HG03095 (cell line): ENCODE data around the gene PSG3.
"Not testable (repeated sequence)": the region's sequence is repeated elsewhere in the genome, so short reads cannot be mapped to it uniquely, and the experiment has no call there.

Experiments used
- ATAC-seq: cut with Tn5 transposase; IDR thresholded peaks from one replicate; pipeline ENCODE4 v1.9.1; 2021; ENCODE audit warnings: moderate library complexity; ENCODE audit not compliant: unreplicated experiment

PSG3 gene

GRCh38 chr19:42740381-42740780 is at the start of gene PSG3:
TSS of gene PSG3 (minus strand) at chr19:42740481. CDS start at chr19:42740384, 97 bp downstream.
- ATAC-seq: not testable (repeated sequence)

- ATAC-seq: not testable (repeated sequence)
Measured at GRCh38 chr19:42788766-42789165, 48.5 kb upstream of the PSG3 start.

GRCh38 chr19:42787766-42788165 is 47.5 kb upstream of the PSG3 start:
- ATAC-seq: not testable (repeated sequence)

GRCh38 chr19:42776750-42777612 is 36.7 kb upstream of the PSG3 start:
- not testable (repeated sequence) for ATAC-seq

GRCh38 chr19:42774510-42775158 is 34.4 kb upstream of the PSG3 start:
- not testable (repeated sequence) for ATAC-seq

- not testable (repeated sequence) for ATAC-seq
Measured at GRCh38 chr19:42767319-42767718, 27.0 kb upstream of the PSG3 start.

GRCh38 chr19:42766871-42767270 is 26.6 kb upstream of the PSG3 start:
- ATAC-seq: not testable (repeated sequence)

- ATAC-seq: no peak
Measured at GRCh38 chr19:42764836-42765235, 24.6 kb upstream of the PSG3 start.

GRCh38 chr19:42762789-42763188 is 22.5 kb upstream of the PSG3 start:
- ATAC-seq: no peak

- ATAC-seq: not testable (repeated sequence)
Measured at GRCh38 chr19:42761924-42762295, 21.6 kb upstream of the PSG3 start.

- not testable (repeated sequence) for ATAC-seq
Measured at GRCh38 chr19:42760954-42761923, 21.0 kb upstream of the PSG3 start.

GRCh38 chr19:42758667-42759066 is 18.4 kb upstream of the PSG3 start:
- ATAC-seq: not testable (repeated sequence)

- ATAC-seq: not testable (repeated sequence)
Measured at GRCh38 chr19:42752246-42752645, 12.0 kb upstream of the PSG3 start.

- not testable (repeated sequence) for ATAC-seq
Measured at GRCh38 chr19:42741726-42742607, 1.7 kb upstream of the PSG3 start.

GRCh38 chr19:42737581-42738011 is 2.7 kb downstream of the PSG3 start:
- not testable (repeated sequence) for ATAC-seq

- not testable (repeated sequence) for ATAC-seq
Measured at GRCh38 chr19:42728341-42728740, 11.9 kb downstream of the PSG3 start.

GRCh38 chr19:42714000-42714399 is 26.3 kb downstream of the PSG3 start:
- ATAC-seq: not testable (repeated sequence)

- not testable (repeated sequence) for ATAC-seq
Measured at GRCh38 chr19:42712753-42713152, 27.5 kb downstream of the PSG3 start.

- not testable (repeated sequence) for ATAC-seq
Measured at GRCh38 chr19:42710986-42711385, 29.3 kb downstream of the PSG3 start.

- no peak for ATAC-seq
Measured at GRCh38 chr19:42697884-42698283, 42.4 kb downstream of the PSG3 start.
